Measurements from ENCODE around the gene MBNL2. TPM values are rescaled to one million over a fixed set of nuclear protein-coding genes. Genes with fewer than 3 reads are reported as not detected.

MBNL2 gene
- total RNA-seq, 1 donor from 2014 or later, result 41.0 TPM

DNA sequence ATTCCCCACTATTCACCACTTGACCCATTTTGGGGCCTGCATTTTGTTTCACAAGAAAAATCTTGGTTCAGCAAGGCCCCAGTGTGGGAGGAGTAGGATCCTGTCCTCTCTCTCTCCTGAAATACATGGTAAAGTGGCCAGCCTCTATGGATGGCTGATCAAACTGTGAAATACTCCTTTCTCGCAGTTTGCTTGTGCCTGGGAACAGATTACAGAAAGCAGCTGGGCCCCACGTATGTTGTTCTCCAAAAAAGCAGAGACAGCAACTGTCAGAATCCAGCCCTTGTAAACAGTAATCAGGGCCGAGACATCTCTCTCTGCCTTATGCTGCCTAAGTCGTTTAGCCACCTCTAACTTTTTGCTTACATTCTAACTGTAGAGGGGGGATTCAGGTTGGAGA lies 150.8 kb downstream of the MBNL2 start:
- DNase-seq (ENCODE audit: low read depth in 2 of 2), result no peak

GRCh38 chr13:97373787-97374186 lies 151.7 kb downstream of the MBNL2 start:
- DNase-seq (ENCODE audit: low read depth in 2 of 2), result no peak

GRCh38 chr13:97376981-97377380 lies 154.8 kb downstream of the MBNL2 start:
- DNase-seq (ENCODE audit: low read depth in 2 of 2), result no peak

- DNase-seq (ENCODE audit: low read depth in 2 of 2), result no peak
Measured at GRCh38 chr13:97379386-97379785, 157.3 kb downstream of the MBNL2 start.

GRCh38 chr13:97380696-97381095 lies 158.6 kb downstream of the MBNL2 start:
- DNase-seq (ENCODE audit: low read depth in 2 of 2), result no peak

DNA sequence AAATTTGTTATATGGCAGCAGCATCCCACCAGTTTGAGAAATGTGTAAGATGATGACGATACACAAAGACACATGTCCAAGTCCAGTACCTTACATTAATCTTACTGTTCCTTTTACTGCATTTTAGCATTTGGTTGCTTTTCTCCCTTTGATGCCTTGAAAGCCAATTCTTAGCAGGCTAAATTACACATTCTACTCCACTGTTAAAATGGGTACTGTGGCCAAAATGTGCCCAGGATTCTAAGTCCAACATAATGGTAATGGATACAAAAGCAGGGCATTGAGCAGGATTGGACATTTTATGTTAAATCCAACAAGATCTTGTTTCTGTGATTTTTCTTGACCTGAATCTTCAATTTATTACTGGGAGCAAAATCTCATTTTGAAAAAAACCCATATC lies 159.1 kb downstream of the MBNL2 start:
- no peak for DNase-seq (ENCODE audit: low read depth in 2 of 2)

DNA sequence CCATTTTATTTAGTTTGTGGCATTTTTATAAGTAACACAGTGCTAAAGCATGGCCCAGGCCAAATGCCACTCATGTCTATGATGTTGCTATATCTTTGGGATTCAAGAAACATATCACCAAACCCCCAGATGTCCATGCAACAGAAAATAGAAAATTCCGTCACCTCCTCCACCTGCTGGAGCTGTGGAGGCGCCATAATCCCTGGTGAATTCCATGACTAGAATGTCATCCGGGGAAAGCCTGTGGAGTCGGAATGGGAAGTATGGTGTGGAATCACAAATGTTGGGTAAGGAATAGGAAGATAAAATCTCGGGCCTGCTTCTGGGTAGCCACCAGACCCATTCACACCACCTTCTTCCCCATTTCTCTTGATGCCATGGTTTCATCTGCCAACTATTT lies 160.1 kb downstream of the MBNL2 start:
- no peak for DNase-seq (ENCODE audit: low read depth in 2 of 2)

- no peak for DNase-seq (ENCODE audit: low read depth in 2 of 2)
Measured at GRCh38 chr13:97384371-97384770, 162.2 kb downstream of the MBNL2 start.

DNA sequence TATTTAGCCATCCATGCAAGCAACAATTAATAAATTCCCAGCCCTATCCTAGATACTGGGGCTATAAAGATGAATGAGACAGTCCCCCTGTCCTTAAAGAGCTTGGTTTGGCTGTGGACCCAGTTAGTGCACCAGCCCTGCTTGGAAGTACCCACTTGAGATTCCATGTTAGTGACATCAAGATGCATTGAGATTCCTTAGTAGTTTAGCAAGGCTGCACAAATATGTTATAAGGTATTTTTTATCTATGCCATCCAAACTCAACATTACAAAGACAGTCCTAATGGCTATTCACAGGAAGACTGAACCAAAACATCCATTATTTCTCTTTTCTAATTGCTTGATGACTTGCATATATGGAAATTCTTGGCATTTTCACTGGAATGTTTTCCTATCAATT lies 163.0 kb downstream of the MBNL2 start:
- no peak for DNase-seq (ENCODE audit: low read depth in 2 of 2)

DNA sequence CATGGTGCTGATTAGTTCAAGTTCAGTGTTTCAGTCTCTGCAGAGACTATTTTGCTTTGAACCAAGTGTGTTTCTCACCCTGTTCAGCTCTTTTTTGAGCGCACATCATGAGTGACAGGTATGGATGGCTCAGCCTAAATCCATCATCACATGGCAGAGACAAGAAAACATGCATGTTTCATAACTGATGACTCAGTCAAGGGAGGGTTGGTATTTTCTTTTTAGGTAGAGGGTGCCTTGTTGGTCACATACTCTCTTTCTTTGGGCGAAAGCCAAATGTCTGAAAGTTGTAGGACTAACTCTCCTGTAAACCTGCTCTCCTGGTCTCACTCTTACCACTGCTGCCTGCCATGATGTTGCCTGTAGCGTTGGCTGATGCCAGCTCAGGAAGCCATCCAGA lies 163.7 kb downstream of the MBNL2 start:
- DNase-seq (ENCODE audit: low read depth in 2 of 2), result no peak

GRCh38 chr13:97386801-97387484 lies 164.8 kb downstream of the MBNL2 start:
- no peak for DNase-seq (ENCODE audit: low read depth in 2 of 2)

- no peak for DNase-seq (ENCODE audit: low read depth in 2 of 2)
Measured at GRCh38 chr13:97387485-97387839, 165.3 kb downstream of the MBNL2 start.

DNA sequence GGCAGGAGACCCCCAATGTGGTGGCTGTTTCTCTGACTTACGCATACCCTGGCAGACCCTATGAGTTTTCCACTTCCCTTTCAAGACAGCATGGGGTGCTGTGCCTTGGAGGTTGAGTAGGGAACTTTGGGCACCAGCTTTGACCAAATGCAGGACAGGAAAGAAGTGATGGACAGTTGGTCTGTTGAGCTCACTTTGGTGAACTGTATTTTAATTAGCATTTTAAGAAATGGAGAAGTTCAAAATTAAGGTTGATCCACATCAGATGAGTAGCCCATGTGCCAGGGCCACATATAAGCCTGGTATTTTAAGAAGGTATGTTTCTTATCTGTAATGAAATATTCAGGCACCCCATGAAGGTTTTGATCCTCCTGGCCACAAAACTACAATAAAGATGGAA lies 165.8 kb downstream of the MBNL2 start:
- DNase-seq (ENCODE audit: low read depth in 2 of 2), result no peak

DNA sequence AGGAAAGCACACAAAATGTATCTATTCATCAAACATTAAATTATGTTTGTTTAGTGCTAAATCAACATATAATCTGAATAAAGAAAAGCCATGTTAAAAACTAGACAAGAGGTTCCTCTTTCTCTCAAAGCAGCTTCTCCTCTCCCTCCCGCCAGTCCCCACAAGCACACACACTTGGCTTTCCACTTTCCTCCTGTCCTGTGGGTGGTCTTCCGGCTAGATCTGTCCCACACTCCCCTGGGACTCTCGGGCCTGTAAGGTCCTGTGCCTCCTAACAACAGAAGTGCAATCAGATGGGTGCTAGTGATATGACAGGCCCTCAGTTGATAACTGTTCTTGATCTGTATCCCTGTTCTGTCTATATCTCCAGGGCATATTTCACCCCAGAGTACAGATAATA lies 166.2 kb downstream of the MBNL2 start:
- DNase-seq (ENCODE audit: low read depth in 2 of 2), result no peak

DNA sequence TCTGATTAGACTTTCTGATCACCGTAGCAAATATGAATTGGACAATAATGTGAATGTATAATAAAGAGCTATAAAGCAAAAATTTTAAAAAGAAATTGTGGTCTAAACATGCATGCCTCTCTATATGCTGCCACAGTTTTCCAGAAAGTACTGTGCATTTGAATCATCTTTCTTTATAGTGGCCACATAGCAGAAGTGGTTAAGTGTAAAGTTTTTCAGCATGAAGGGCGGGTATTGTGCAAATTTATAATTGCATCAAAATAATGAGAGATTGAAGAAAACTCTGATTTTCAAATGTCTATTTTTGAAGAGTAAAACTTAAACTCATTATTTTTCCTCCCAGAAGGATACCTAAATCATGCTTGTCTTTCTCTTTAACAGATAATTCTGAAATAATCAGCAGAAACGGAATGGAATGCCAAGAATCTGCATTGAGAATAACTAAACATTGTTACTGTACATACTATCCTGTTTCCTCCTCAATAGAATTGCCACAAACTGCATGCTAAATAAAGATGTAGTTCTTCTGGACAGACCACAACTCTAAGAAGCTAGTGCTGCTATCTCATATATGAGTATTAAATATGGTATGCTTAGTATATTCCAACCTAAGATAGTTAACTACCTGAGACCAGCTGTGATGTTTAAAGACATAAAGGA lies 168.9 kb downstream of the MBNL2 start:
- DNase-seq (ENCODE audit: low read depth in 2 of 2), result no peak

- DNase-seq (ENCODE audit: low read depth in 2 of 2), result no peak
Measured at GRCh38 chr13:97392020-97392419, 169.9 kb downstream of the MBNL2 start.

DNA sequence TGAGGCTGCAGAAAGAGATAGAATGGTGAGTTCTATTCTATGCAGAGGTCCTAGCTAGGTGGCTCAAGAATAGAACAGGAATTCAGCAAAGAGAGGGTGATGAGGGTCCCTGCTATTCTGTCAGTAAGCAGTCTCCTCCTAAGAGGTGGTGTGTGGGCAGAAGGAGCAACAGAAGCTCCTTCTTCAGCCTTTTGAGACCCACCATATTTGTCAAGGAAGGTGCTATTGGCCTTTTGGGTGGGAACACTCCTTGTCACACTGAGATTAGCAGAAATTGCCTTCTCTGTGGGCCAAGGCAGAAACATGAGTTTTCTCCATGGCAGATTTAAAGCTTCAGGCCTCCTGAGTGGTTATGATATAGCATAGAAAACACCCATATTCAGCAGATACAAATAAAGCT lies 172.4 kb downstream of the MBNL2 start:
- DNase-seq (ENCODE audit: low read depth in 2 of 2), result no peak

DNA sequence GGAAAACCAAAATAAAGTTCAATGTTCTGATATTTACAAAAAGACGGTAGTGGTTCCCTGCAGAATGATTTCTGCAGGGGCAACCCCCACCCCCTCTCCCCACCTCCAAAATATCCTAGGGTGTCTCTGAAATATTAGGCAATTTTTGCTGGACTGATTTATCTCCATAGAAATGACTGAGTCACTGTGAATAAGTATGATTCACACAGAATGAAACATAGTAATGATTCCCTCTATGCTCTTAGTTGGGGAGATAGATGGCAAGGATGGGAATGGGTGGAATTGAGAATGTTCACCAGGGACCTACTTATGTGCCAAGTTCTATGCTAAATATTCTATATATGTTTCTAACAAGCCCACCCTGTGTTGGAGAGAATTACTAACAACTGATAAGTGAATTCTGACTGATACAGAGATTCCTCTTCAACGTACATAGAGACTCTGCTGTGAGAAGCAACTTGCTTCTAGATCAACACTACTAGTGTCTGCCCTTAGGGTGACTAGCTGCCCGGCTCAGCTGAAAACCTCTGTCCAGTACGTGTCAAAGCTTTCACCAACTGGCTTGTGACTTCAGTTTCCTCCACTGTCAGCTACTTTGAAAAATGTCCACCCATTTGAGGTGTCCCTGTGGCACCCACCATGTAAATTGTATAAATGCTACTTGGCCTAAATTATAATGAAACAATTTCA lies 173.5 kb downstream of the MBNL2 start:
- no peak for DNase-seq (ENCODE audit: low read depth in 2 of 2)

- no peak for DNase-seq (ENCODE audit: low read depth in 2 of 2)
Measured at GRCh38 chr13:97397267-97397666, 175.1 kb downstream of the MBNL2 start.

DNA sequence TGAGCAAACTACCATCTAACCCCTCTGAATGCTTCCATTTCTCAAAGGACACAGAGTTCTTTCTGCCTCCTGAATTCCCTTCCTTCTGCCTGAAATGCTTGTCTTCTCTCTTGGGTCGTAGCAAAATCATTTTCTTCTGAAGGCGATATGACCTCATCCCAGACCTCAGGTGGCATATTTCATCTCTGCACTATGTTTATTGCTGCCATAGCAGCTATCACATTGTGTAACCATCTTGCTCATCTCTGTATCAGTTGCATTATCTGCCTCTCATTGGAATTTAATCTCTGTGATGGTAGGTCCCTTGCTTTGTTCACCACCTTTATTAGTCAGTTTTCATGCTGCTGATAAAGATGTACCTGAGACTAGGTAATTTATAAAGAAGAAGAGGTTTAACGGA lies 179.3 kb downstream of the MBNL2 start:
- no peak for DNase-seq (ENCODE audit: low read depth in 2 of 2)

DNA sequence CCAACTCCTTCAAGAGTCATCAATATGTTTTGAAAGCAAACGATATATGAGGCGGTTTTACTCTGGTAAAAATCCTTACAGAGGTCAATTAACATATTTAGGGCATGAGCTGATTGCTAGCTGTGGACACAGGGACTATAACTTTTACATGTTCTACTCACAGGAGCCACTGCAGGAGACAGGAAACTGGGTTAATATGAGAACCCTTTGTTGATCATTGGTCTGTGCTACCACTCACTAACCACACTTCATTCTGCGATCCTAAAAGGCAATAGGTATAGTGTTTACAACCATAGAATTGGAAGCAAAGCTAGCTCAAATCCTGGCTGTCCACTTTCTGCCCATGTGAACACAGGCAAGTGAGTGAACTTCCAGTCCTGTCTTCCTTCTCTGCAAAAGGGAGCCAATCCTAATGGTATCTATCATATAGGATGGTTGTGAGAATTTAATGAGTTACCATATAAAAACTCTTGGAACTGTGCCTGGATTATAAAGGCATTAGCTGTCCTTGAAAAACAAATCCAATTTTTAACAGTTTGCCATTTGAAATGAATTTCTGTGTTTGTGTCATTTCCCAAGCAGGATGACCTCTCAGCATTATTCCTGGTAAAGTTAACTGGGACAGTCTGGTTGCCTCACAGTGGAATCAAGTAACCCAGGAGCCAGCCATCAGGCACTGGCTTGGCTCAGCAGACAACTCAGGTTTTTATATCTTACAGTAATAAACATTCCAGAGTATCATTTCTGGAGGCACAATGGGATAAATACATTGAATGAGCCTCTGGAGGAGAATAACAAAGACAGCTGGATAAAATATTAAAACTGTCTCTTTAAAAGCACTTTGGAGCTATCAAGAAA lies 182.0 kb downstream of the MBNL2 start:
- no peak for DNase-seq (ENCODE audit: low read depth in 2 of 2)

GRCh38 chr13:97407540-97407939 lies 185.4 kb downstream of the MBNL2 start:
- DNase-seq (ENCODE audit: low read depth in 2 of 2), result no peak

Measured in dermis microvascular lymphatic vessel endothelial cell (primary cell).